HepG2 (cell line): Measurements from ENCODE around the gene CIART. TPM values are rescaled to one million over a fixed set of nuclear protein-coding genes. Genes with fewer than 3 reads are reported as not detected.

Experiments
- MAFK ChIP-seq, 2 experiments: IDR thresholded peaks in 1 of 2; conservative IDR thresholded peaks in 1 of 2; 2 replicates each; pipeline ENCODE4 v1.6.1; 2011; ENCODE audit warnings: improper control_type of control experiment in 2 of 2, low read length in 2 of 2
- NFKB2 ChIP-seq: sonication (generic); formaldehyde crosslinking; IDR thresholded peaks from 2 replicates; pipeline ENCODE4 v1.4.0; 2020; ENCODE audit warnings: missing genetic modification reagents, borderline replicate concordance
- POLR2A ChIP-seq, 2 experiments: IDR thresholded peaks; 2 replicates each; pipeline ENCODE4 v1.6.1; 2011; ENCODE audit warnings: low read depth in 2 of 2, low read length in 2 of 2, mild to moderate bottlenecking in 1 of 2, moderate library complexity in 1 of 2; ENCODE audit not compliant: insufficient read depth in 1 of 2
- SIN3B ChIP-seq: fragments of 150-350 bp; IDR thresholded peaks from 2 replicates; pipeline ENCODE4 v1.6.1; 2014; ENCODE audit warnings: low read length
- ZMYM3 ChIP-seq: sonication (generic); formaldehyde crosslinking; IDR thresholded peaks from 2 replicates; pipeline ENCODE4 v1.5.1; 2020; ENCODE audit warnings: mild to moderate bottlenecking, missing genetic modification reagents
- ZNF230 ChIP-seq: sonication (generic); formaldehyde crosslinking; IDR thresholded peaks from 2 replicates; pipeline ENCODE4 v1.4.0; 2020; ENCODE audit warnings: mild to moderate bottlenecking, missing genetic modification reagents
- ZNF609 ChIP-seq: sonication (generic); formaldehyde crosslinking; IDR thresholded peaks from 2 replicates; pipeline ENCODE4 v1.4.0; 2020; ENCODE audit warnings: mild to moderate bottlenecking, missing genetic modification reagents, borderline replicate concordance
- ZNF674 ChIP-seq: sonication (generic); formaldehyde crosslinking; IDR thresholded peaks from 2 replicates; pipeline ENCODE4 v1.5.0; 2020; ENCODE audit warnings: low read depth, mild to moderate bottlenecking, missing genetic modification reagents
- polyA plus RNA-seq, 8 experiments: library from polyadenylated mRNA; depleted of rRNA in 3 of 8; stranded (reverse) in 7 of 8; unstranded in 1 of 8; fragments of >200 nt; fragmentation: Illumina TruSeq in 4 of 8; extraction: Trizol in 4 of 8; gene quantifications; 2 replicates each; pipeline versions ENCODE4 v1.2.1 to v1.2.3, GENCODE V29; 2011 to 2016; ENCODE audit warnings: low read depth in 4 of 8, missing spikeins in 1 of 8, mixed read lengths in 1 of 8; ENCODE audit not compliant: insufficient read depth in 1 of 8
- total RNA-seq, 5 experiments: library from RNA; depleted of rRNA; stranded (reverse); fragments of >200 nt; fragmentation: Illumina TruSeq; extraction: Trizol; gene quantifications; 2 replicates each; pipeline ENCODE4 v1.2.3, GENCODE V29; 2016; ENCODE audit warnings: low read depth in 1 of 5
- TF ChIP-seq, protein P1 (sequence below): sonication (generic); formaldehyde crosslinking; IDR thresholded peaks from 2 replicates; pipeline ENCODE4 v1.5.1; 2020; ENCODE audit warnings: mild to moderate bottlenecking, missing genetic modification reagents, moderate library complexity
- TF ChIP-seq, protein P2 (sequence below): sonication (generic); formaldehyde crosslinking; IDR thresholded peaks from 2 replicates; pipeline ENCODE4; 2020; ENCODE audit warnings: missing genetic modification reagents, mild to moderate bottlenecking, borderline replicate concordance
- TF ChIP-seq, protein P3 (sequence below): IDR thresholded peaks from 2 replicates; pipeline ENCODE4 v1.6.1; 2012; ENCODE audit warnings: inconsistent platforms

Gene CIART
- total and polyA plus RNA-seq, 2 of the 13 experiments (the other 11 are each of a cell fraction or from before 2014, with no cell fraction given): 0.58 TPM; not detected in 1

GRCh38 chr1:150257624-150258585, 24.4 kb upstream of the CIART start, which contains the start of gene CA14 (continued):
- TF ChIP-seq ZNF674: no peak
- 0 out of 4 replicates have a peak, but pooled peaks of 1 of the 2 experiments have one; percentile 11 for TF ChIP-seq POLR2A (IDR thresholded peaks at IDR 0.05; ENCODE audit: insufficient read depth in 1 of 2, low read depth in 2 of 2, low read length in 2 of 2)
- TF ChIP-seq, protein P1, sequence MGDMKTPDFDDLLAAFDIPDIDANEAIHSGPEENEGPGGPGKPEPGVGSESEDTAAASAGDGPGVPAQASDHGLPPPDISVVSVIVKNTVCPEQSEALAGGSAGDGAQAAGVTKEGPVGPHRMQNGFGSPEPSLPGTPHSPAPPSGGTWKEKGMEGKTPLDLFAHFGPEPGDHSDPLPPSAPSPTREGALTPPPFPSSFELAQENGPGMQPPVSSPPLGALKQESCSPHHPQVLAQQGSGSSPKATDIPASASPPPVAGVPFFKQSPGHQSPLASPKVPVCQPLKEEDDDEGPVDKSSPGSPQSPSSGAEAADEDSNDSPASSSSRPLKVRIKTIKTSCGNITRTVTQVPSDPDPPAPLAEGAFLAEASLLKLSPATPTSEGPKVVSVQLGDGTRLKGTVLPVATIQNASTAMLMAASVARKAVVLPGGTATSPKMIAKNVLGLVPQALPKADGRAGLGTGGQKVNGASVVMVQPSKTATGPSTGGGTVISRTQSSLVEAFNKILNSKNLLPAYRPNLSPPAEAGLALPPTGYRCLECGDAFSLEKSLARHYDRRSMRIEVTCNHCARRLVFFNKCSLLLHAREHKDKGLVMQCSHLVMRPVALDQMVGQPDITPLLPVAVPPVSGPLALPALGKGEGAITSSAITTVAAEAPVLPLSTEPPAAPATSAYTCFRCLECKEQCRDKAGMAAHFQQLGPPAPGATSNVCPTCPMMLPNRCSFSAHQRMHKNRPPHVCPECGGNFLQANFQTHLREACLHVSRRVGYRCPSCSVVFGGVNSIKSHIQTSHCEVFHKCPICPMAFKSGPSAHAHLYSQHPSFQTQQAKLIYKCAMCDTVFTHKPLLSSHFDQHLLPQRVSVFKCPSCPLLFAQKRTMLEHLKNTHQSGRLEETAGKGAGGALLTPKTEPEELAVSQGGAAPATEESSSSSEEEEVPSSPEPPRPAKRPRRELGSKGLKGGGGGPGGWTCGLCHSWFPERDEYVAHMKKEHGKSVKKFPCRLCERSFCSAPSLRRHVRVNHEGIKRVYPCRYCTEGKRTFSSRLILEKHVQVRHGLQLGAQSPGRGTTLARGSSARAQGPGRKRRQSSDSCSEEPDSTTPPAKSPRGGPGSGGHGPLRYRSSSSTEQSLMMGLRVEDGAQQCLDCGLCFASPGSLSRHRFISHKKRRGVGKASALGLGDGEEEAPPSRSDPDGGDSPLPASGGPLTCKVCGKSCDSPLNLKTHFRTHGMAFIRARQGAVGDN (CRISPR knock-in tag): peak; percentile 50; the same call in 1 of the 2 replicates
- no peak for TF ChIP-seq NFKB2 (CRISPR knock-in tag)
- peak; percentile 10; the same call in 1 of the 2 replicates for TF ChIP-seq ZMYM3 (CRISPR knock-in tag)
- TF ChIP-seq SIN3B: 0 out of 2 replicates have a peak, but pooled peaks have one; percentile 40
- TF ChIP-seq MAFK (conservative IDR thresholded peaks at IDR 0.05 in 1 of 2, IDR thresholded peaks at IDR 0.05 in 1 of 2; ENCODE audit: low read length in 2 of 2): no peak
- 0 out of 2 replicates have a peak, but pooled peaks have one; percentile 38 for TF ChIP-seq ZNF609
- TF ChIP-seq, protein P2, sequence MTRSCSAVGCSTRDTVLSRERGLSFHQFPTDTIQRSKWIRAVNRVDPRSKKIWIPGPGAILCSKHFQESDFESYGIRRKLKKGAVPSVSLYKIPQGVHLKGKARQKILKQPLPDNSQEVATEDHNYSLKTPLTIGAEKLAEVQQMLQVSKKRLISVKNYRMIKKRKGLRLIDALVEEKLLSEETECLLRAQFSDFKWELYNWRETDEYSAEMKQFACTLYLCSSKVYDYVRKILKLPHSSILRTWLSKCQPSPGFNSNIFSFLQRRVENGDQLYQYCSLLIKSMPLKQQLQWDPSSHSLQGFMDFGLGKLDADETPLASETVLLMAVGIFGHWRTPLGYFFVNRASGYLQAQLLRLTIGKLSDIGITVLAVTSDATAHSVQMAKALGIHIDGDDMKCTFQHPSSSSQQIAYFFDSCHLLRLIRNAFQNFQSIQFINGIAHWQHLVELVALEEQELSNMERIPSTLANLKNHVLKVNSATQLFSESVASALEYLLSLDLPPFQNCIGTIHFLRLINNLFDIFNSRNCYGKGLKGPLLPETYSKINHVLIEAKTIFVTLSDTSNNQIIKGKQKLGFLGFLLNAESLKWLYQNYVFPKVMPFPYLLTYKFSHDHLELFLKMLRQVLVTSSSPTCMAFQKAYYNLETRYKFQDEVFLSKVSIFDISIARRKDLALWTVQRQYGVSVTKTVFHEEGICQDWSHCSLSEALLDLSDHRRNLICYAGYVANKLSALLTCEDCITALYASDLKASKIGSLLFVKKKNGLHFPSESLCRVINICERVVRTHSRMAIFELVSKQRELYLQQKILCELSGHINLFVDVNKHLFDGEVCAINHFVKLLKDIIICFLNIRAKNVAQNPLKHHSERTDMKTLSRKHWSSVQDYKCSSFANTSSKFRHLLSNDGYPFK (CRISPR knock-in tag): no peak
- TF ChIP-seq, protein P3, sequence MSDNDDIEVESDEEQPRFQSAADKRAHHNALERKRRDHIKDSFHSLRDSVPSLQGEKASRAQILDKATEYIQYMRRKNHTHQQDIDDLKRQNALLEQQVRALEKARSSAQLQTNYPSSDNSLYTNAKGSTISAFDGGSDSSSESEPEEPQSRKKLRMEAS: peak; percentile 4; the same call in 1 of the 2 replicates
- 0 out of 2 replicates have a peak, but pooled peaks have one; percentile 77 for TF ChIP-seq ZNF230
